H9 (cell line): Measurements from ENCODE around the gene SECISBP2. TPM values are rescaled to one million over a fixed set of nuclear protein-coding genes. Genes with fewer than 3 reads are reported as not detected.
A peak's percentile ranks its signal among the peaks of the same experiment; 100 is the strongest.

ENCODE experiments used
- DNase-seq: peaks from one replicate; pipeline ENCODE4 v3.0.0-alpha.2; 2017
- H2AFZ ChIP-seq: one replicate; pipeline ENCODE4 v1.6.1; 2013; ENCODE audit warnings: mild to moderate bottlenecking, low read length, control low read depth, moderate library complexity
- H2AK5ac ChIP-seq: 2 replicates; pipeline ENCODE4 v1.6.1; 2013; ENCODE audit warnings: low read length, control low read depth, mixed read lengths; ENCODE audit not compliant: insufficient read length
- H2BK120ac ChIP-seq: one replicate; pipeline ENCODE4 v1.6.1; 2013; ENCODE audit warnings: low read depth, mild to moderate bottlenecking, low read length, control low read depth, inconsistent platforms; ENCODE audit not compliant: poor library complexity, severe bottlenecking
- H2BK12ac ChIP-seq: 2 replicates; pipeline ENCODE4 v1.6.1; 2013; ENCODE audit warnings: low read length, control low read depth, mixed read lengths, low read depth; ENCODE audit not compliant: insufficient read length
- H2BK15ac ChIP-seq: 2 replicates; pipeline ENCODE4 v1.6.1; 2013; ENCODE audit warnings: low read depth, low read length, control low read depth
- H2BK20ac ChIP-seq: one replicate; pipeline ENCODE4 v1.6.1; 2013; ENCODE audit warnings: low read depth, mild to moderate bottlenecking, low read length, control low read depth, inconsistent platforms; ENCODE audit not compliant: poor library complexity, severe bottlenecking
- H2BK5ac ChIP-seq: 2 replicates; pipeline ENCODE4 v1.6.1; 2013; ENCODE audit warnings: low read length, control low read depth, mixed read lengths; ENCODE audit not compliant: insufficient read length
- H3K14ac ChIP-seq: 2 replicates; pipeline ENCODE4 v1.6.1; 2013; ENCODE audit warnings: low read length, control low read depth; ENCODE audit not compliant: insufficient read depth
- H3K18ac ChIP-seq: 2 replicates; pipeline ENCODE4 v1.6.1; 2013; ENCODE audit warnings: low read depth, mild to moderate bottlenecking, mixed read lengths, low read length, control low read depth; ENCODE audit not compliant: insufficient read length
- H3K23ac ChIP-seq: 2 replicates; pipeline ENCODE4 v1.6.1; 2013; ENCODE audit warnings: low read length, control low read depth, mixed read lengths, low read depth; ENCODE audit not compliant: insufficient read length
- H3K23me2 ChIP-seq: 2 replicates; pipeline ENCODE4 v1.6.1; 2013; ENCODE audit warnings: low read depth, mild to moderate bottlenecking, mixed read lengths, low read length, control low read depth; ENCODE audit not compliant: insufficient read length, poor library complexity, severe bottlenecking
- H3K27ac ChIP-seq: 2 replicates; pipeline ENCODE4 v1.5.1; 2013; ENCODE audit warnings: low read length, control low read depth, mixed read lengths, low read depth; ENCODE audit not compliant: insufficient read length
- H3K27me3 ChIP-seq: 2 replicates; pipeline ENCODE4 v1.6.1; 2013; ENCODE audit warnings: low read length, control low read depth, inconsistent platforms; ENCODE audit not compliant: insufficient read depth
- H3K4ac ChIP-seq: 2 replicates; pipeline ENCODE4 v1.6.1; 2013; ENCODE audit warnings: low read depth, mild to moderate bottlenecking, control low read depth, inconsistent platforms, low read length, moderate library complexity
- H3K4me1 ChIP-seq: 2 replicates; pipeline ENCODE4 v1.6.1; 2013; ENCODE audit warnings: low read length, control low read depth, inconsistent platforms; ENCODE audit not compliant: insufficient read depth
- H3K4me2 ChIP-seq: 2 replicates; pipeline ENCODE4 v1.6.1; 2013; ENCODE audit warnings: low read length, control low read depth, mixed read lengths; ENCODE audit not compliant: insufficient read length, insufficient read depth
- H3K56ac ChIP-seq: 2 replicates; pipeline ENCODE4 v1.6.1; 2013; ENCODE audit warnings: low read depth, mild to moderate bottlenecking, mixed read lengths, low read length, control low read depth; ENCODE audit not compliant: insufficient read length
- H3K79me1 ChIP-seq: 2 replicates; pipeline ENCODE4 v1.6.1; 2013; ENCODE audit warnings: low read depth, mild to moderate bottlenecking, moderate library complexity, low read length, control low read depth, inconsistent platforms; ENCODE audit not compliant: insufficient read depth, poor library complexity, severe bottlenecking
- H3K79me2 ChIP-seq: 2 replicates; pipeline ENCODE4 v1.6.1; 2013; ENCODE audit warnings: low read length, control low read depth, inconsistent platforms; ENCODE audit not compliant: insufficient read depth
- H3K9ac ChIP-seq: 2 replicates; pipeline ENCODE4 v1.6.1; 2013; ENCODE audit warnings: low read length, control low read depth, mixed read lengths; ENCODE audit not compliant: insufficient read length; ENCODE audit errors: extremely low read depth
- H3K9me3 ChIP-seq: one replicate; pipeline ENCODE4 v1.6.1; 2013; ENCODE audit warnings: low read depth, low read length, inconsistent platforms; ENCODE audit not compliant: control insufficient read depth
- H3T11ph ChIP-seq: one replicate; pipeline ENCODE4 v1.6.1; 2013; ENCODE audit warnings: mild to moderate bottlenecking, low read length, control low read depth, inconsistent platforms
- H4K20me1 ChIP-seq: one replicate; pipeline ENCODE4 v1.6.1; 2013; ENCODE audit not compliant: control insufficient read depth, insufficient read length, insufficient read depth
- H4K5ac ChIP-seq: 2 replicates; pipeline ENCODE4 v1.6.1; 2013; ENCODE audit warnings: low read depth, mild to moderate bottlenecking, mixed read lengths, low read length, control low read depth; ENCODE audit not compliant: insufficient read length
- H4K8ac ChIP-seq: replicated peaks from 2 replicates; pipeline ENCODE4 v1.6.1; 2013; ENCODE audit warnings: low read length, control low read depth, mixed read lengths, low read depth; ENCODE audit not compliant: insufficient read length
- H4K91ac ChIP-seq: 2 replicates; pipeline ENCODE4 v1.6.1; 2013; ENCODE audit warnings: low read depth, mild to moderate bottlenecking, moderate library complexity, mixed read lengths, low read length, control low read depth; ENCODE audit not compliant: insufficient read length
- H3K27ac Mint-ChIP-seq, 3 experiments: 2 replicates in 2 of 3; 3 replicates in 1 of 3; pipeline ENCODE4 v1.8.0; 2020 to 2021; ENCODE audit warnings: mixed read lengths in 3 of 3, mild to moderate bottlenecking in 1 of 3, moderate library complexity in 1 of 3
- H3K27me3 Mint-ChIP-seq: 2 replicates; pipeline ENCODE4 v1.8.0; 2021; ENCODE audit warnings: low read depth, mild to moderate bottlenecking, moderate library complexity, mixed read lengths
- H3K36me3 Mint-ChIP-seq, 3 experiments: 2 replicates in 2 of 3; 3 replicates in 1 of 3; pipeline ENCODE4 v1.8.0; 2020 to 2021; ENCODE audit warnings: low read depth in 3 of 3, mixed read lengths in 3 of 3; ENCODE audit not compliant: insufficient read depth in 1 of 3
- H3K4me1 Mint-ChIP-seq, 2 experiments: 2 replicates each; pipeline ENCODE4 v1.8.0; 2020; ENCODE audit warnings: mixed read lengths in 2 of 2
- H3K4me3 Mint-ChIP-seq, 2 experiments: 2 replicates in 1 of 2; 3 replicates in 1 of 2; pipeline ENCODE4 v1.8.0; 2020 to 2021; ENCODE audit warnings: mild to moderate bottlenecking in 2 of 2, mixed read lengths in 2 of 2, moderate library complexity in 1 of 2
- H3K9me3 Mint-ChIP-seq, 2 experiments: 2 replicates in 1 of 2; 3 replicates in 1 of 2; pipeline ENCODE4 v1.8.0; 2020; ENCODE audit warnings: mild to moderate bottlenecking in 2 of 2, mixed read lengths in 2 of 2, moderate library complexity in 1 of 2
- CTCF ChIP-seq: fragments of 200-600 bp; sonication (generic); conservative IDR thresholded peaks from 3 replicates; pipeline ENCODE4 v1.8.0; 2021; ENCODE audit warnings: antibody characterized with exemption, mild to moderate bottlenecking
- WGBS: extraction: QIAGEN DNeasy Blood & Tissue Kit; methylation state at CpG from one replicate; pipeline ENCODE4 v1.1.7; 2013; ENCODE audit warnings: missing lambda C conversion rate, low lambda C conversion rate, mixed read lengths; ENCODE audit not compliant: insufficient read length; ENCODE audit errors: extremely low coverage; 5-methylcytosine and 5-hydroxymethylcytosine counted together
- total RNA-seq: library from RNA; stranded (reverse); gene quantifications from 2 replicates; pipeline ENCODE4 v1.2.1, GENCODE V29; 2021

The SECISBP2 gene
- total RNA-seq, 1 experiment from 2014 or later: 62.7 TPM

GRCh38 chr9:89354471-89354870 is 36.2 kb downstream of the SECISBP2 start:
- H3K4me2 ChIP-seq: no peak overlapping the region
- H3T11ph ChIP-seq: no peak overlapping the region
- no peak overlapping the region for H2BK120ac ChIP-seq
- H3K4me3 Mint-ChIP-seq: no peak overlapping the region
- DNase-seq: no peak
- no peak overlapping the region for H4K5ac ChIP-seq
- peak overlapping the region in 1 of 3 experiments; percentile 69; a peak in 1 of 7 replicates for H3K27ac Mint-ChIP-seq
- TF ChIP-seq CTCF: no peak
- peaks cover 48 to 99% (median 99%) of the 10 kb centered on the region in 3 experiments; a peak in 6 of 7 replicates for H3K36me3 Mint-ChIP-seq
- no peak overlapping the region for H2BK20ac ChIP-seq
- H2BK15ac ChIP-seq: no peak overlapping the region
- no peak overlapping the region for H2AK5ac ChIP-seq
- no peak overlapping the region for H3K4ac ChIP-seq
- H3K9ac ChIP-seq: no peak overlapping the region
- no peaks in the 10 kb centered on the region for H3K4me1 ChIP-seq
- H3K79me1 ChIP-seq: no peaks in the 10 kb centered on the region
- H2AFZ ChIP-seq: no peak overlapping the region
- no peak overlapping the region for H2BK5ac ChIP-seq
- no peaks in the 10 kb centered on the region for H3K4me1 Mint-ChIP-seq
- no peak overlapping the region for H3K23ac ChIP-seq
- H3K79me2 ChIP-seq: no peaks in the 10 kb centered on the region
- no peak overlapping the region for H4K91ac ChIP-seq
- H2BK12ac ChIP-seq: no peak overlapping the region
- H3K27me3 ChIP-seq: no peaks in the 10 kb centered on the region
- H3K27ac ChIP-seq: no peak overlapping the region
- H3K56ac ChIP-seq: no peak overlapping the region
- no peak overlapping the region for H4K8ac ChIP-seq
- H3K9me3 ChIP-seq: no peaks in the 10 kb centered on the region
- H3K23me2 ChIP-seq: no peaks in the 10 kb centered on the region
- H3K18ac ChIP-seq: no peak overlapping the region
- H3K27me3 Mint-ChIP-seq: no peaks in the 10 kb centered on the region
- no peak overlapping the region for H3K14ac ChIP-seq
- no CpG with 5 or more reads among the region's 6 CpGs for WGBS
- no peaks in the 10 kb centered on the region for H4K20me1 ChIP-seq
- no peaks in the 10 kb centered on the region for H3K9me3 Mint-ChIP-seq
